Loucy (cell line): ENCODE data around the gene EXOSC10.

Source experiments
- EZH2phosphoT487 ChIP-seq: fragments of 200-600 bp; IDR thresholded peaks from 2 replicates; pipeline ENCODE4 v1.6.1; 2018; ENCODE audit warnings: antibody characterized with exemption, mild to moderate bottlenecking, moderate library complexity, borderline replicate concordance
- TF ChIP-seq, protein P1 (sequence below): fragments of 200-600 bp; sonication (generic); conservative IDR thresholded peaks from 2 replicates; pipeline ENCODE4 v1.5.1; 2014; ENCODE audit warnings: mild to moderate bottlenecking, antibody characterized with exemption, low read length

DNA sequence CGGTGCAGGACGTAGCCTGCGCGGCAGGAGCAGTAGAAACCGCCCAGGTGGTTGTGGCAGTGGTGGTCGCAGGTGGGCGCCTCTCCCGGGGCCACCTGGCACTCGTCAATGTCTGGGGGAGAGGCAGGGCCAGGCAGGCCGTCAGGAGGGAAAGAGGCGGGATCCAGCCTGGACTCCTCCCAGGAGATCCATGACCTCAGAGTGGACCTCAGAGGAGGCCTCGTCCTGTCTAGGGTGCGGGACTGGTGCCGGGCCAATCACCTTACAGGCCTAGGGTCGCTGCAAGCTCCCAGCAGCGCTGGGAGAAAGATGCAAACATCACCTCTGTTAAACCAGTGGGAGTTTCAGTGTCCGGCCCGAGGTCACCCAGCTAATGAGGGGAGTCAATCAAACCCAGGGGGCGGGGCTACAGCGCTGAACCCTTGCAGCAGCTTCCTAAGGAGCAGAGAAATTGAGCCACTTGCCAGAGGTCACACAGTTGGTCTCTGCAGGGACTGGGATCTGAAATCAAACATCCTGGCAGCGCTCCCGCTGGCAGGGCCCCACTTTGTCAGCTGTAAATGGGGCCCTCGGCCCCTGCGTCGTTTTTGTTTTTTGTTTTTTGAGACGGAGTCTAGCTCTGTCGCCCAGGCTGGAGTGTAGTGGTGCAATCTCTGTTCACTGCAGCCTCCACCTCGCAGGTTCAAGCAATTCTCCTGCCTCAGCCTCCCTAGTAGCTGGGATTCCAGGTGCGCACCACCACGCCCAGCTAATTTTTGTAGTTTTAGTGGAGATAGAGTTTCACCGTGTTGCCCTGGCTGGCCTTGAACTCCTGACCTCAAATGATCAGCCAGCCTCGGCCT, 54.0 kb downstream of the EXOSC10 start:
- TF ChIP-seq, protein P1, sequence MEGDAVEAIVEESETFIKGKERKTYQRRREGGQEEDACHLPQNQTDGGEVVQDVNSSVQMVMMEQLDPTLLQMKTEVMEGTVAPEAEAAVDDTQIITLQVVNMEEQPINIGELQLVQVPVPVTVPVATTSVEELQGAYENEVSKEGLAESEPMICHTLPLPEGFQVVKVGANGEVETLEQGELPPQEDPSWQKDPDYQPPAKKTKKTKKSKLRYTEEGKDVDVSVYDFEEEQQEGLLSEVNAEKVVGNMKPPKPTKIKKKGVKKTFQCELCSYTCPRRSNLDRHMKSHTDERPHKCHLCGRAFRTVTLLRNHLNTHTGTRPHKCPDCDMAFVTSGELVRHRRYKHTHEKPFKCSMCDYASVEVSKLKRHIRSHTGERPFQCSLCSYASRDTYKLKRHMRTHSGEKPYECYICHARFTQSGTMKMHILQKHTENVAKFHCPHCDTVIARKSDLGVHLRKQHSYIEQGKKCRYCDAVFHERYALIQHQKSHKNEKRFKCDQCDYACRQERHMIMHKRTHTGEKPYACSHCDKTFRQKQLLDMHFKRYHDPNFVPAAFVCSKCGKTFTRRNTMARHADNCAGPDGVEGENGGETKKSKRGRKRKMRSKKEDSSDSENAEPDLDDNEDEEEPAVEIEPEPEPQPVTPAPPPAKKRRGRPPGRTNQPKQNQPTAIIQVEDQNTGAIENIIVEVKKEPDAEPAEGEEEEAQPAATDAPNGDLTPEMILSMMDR = no peak
- TF ChIP-seq EZH2phosphoT487 = no peak
